B cell (primary cell): Measurements from ENCODE around the gene ERN1.

Source experiments
- EZH2 ChIP-seq: IDR thresholded peaks from 2 replicates; pipeline ENCODE4 v1.6.1; 2012; ENCODE audit warnings: borderline replicate concordance, low read depth, mild to moderate bottlenecking, moderate library complexity, low read length; ENCODE audit not compliant: insufficient read depth, poor library complexity, severe bottlenecking
- TF ChIP-seq, protein P1 (sequence below): fragments of 200-600 bp; IDR thresholded peaks from one replicate; pipeline ENCODE4 v1.8.0; 2022; ENCODE audit warnings: antibody characterized with exemption, mild to moderate bottlenecking

DNA sequence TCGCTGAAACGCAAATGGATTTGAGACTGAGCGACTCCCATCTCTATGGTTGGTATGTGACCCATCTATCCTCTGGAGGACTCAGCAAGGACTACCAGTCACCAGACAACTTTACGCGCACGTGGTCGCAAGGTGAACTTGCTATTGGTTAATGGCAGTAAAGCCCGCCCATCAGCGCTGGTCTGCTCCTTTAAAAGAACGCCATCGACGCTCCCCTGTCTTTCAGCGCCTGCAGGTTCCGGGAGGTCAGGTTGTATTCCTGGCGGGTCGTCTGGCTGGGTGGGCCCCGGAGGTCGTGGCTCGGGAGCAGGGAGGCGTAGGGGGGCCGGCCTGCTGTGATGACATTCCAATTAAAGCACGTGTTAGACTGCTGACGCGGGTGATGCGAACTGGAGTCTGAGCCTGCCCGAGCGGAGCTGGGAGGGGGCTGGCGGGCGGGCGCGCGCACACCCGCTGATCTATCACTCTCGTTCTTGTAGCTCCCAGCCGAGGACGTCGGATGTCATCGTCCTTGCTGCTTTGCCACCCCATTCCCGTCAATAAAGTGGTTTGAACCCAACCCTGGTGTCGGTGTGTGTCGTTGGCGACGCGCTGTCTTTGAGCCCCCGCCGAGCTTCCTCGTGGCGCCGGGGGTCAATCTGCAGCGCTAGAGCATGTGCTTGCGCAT, 15.9 kb upstream of the ERN1 start:
- TF ChIP-seq EZH2: no peak
- TF ChIP-seq, protein P1, sequence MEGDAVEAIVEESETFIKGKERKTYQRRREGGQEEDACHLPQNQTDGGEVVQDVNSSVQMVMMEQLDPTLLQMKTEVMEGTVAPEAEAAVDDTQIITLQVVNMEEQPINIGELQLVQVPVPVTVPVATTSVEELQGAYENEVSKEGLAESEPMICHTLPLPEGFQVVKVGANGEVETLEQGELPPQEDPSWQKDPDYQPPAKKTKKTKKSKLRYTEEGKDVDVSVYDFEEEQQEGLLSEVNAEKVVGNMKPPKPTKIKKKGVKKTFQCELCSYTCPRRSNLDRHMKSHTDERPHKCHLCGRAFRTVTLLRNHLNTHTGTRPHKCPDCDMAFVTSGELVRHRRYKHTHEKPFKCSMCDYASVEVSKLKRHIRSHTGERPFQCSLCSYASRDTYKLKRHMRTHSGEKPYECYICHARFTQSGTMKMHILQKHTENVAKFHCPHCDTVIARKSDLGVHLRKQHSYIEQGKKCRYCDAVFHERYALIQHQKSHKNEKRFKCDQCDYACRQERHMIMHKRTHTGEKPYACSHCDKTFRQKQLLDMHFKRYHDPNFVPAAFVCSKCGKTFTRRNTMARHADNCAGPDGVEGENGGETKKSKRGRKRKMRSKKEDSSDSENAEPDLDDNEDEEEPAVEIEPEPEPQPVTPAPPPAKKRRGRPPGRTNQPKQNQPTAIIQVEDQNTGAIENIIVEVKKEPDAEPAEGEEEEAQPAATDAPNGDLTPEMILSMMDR: no peak
